HG02763 (cell line): ENCODE data around the gene CHN2.

Experiments
- ATAC-seq: cut with Tn5 transposase; IDR thresholded peaks from one replicate; pipeline ENCODE4 v1.9.1; 2021; ENCODE audit warnings: mild to moderate bottlenecking, moderate library complexity; ENCODE audit not compliant: unreplicated experiment

CHN2 gene

DNA sequence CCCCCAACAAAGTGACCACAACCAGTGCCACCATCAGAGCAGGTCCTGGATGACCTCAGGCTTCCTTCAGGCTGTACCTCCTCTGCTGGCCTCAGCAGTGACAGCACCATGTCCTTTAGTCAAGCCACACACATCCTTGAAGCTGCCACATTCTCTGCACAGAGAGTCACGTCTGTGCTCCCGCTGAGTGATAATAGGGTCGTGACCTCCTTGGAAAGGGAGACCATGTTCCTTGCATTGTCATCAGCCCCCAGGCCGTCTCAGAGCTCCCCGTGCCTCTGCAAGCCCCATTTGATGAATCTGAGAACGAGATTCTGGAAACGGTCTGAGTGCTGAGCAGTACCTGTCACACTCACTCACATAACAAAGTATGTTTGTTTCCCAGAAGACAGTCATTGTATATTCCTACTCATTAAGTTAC is 262.6 kb downstream of the CHN2 start:
- ATAC-seq, result no peak

GRCh38 chr7:29457565-29458011 is 263.0 kb downstream of the CHN2 start:
- no peak for ATAC-seq

DNA sequence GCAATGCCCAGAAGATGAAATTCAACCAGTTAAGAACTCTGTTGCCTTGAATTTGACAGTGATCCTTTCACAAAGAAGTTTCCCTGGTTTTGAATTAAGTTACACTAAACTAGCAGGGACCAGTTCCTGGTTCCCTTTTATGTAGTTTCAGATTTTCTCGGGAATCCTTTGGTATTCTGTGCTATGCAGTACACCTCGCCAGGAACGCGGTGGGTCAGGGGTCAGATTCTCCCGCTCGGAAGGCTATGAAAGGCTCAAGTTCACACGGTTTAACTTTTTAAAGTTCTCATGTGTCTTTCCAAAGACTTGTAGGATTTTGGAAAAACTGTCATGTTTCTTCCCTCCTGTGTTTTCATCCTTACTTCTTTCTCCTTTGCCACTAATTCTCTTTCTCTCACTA is 264.4 kb downstream of the CHN2 start:
- no peak for ATAC-seq

DNA sequence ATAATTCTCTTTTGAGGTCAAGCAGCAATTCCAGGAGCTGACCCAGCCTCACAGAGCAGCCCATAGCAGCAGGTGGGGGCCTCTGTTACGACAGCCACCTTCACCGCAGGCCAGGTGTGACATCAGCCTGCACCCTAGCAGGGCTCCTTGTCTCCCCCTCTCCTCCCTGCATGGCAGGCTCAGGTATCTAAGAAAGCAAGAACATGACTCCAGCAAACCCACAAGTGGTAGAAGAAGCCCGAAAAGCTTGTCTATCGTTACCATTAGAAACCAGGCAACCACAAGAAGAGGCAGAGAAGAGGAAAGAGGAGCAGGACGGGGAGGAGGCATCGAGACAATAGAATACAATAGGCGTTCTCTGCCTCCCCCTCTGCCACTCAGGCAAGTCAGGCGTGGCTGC is 265.0 kb downstream of the CHN2 start:
- ATAC-seq, result no peak

- no peak for ATAC-seq
These were observed 267.4 kb downstream of the CHN2 start for GRCh38 chr7:29461996-29462395.

DNA sequence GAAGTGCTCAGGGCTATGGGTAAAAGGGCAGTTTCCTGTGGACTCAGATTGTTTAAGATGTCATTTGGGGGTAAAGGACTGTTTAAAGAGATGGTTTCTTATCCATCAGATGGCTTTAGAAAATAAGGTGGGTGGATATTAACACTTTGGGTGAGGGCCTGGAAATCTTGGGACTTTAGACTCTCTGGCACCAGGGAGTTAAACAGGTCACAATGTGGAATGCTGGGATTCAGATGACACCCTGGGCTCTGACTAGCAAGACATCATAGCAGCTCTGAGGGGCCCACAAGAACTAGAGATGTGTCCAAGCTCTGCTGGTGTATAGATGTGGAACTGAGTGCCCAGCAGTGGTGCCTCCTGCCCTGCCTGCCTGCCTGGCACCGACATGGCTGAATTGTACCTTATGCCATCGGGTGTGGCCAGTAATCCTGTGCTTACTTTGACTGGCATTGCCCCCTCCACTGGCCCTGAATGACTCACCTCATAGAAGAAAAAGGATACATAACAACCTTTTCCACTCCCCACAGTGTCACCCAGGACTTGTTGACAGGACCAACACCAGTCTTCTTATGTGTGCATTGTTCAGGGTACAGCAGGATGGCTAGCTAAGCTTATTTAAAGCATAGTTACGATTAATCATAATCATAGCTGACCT is 269.1 kb downstream of the CHN2 start:
- ATAC-seq, result no peak

DNA sequence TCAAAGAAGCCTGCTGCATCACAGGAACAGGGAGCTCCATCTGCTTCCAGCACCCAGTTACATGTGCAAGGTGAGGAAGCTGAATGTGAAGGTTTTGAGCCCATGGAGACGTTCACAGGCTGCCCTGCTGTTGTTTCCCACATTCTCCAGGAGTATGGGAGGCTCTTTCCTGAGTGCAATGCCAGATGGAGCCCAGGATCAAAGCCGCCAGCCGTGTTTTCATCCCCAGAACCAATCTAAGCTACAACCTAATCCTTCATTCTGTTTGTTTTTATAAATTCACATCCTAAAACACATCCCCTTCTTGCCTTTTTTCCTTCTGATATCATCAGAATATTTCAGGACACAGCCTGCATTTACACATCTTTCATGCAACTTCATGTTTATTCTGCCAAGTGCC is 270.2 kb downstream of the CHN2 start:
- ATAC-seq, result no peak

DNA sequence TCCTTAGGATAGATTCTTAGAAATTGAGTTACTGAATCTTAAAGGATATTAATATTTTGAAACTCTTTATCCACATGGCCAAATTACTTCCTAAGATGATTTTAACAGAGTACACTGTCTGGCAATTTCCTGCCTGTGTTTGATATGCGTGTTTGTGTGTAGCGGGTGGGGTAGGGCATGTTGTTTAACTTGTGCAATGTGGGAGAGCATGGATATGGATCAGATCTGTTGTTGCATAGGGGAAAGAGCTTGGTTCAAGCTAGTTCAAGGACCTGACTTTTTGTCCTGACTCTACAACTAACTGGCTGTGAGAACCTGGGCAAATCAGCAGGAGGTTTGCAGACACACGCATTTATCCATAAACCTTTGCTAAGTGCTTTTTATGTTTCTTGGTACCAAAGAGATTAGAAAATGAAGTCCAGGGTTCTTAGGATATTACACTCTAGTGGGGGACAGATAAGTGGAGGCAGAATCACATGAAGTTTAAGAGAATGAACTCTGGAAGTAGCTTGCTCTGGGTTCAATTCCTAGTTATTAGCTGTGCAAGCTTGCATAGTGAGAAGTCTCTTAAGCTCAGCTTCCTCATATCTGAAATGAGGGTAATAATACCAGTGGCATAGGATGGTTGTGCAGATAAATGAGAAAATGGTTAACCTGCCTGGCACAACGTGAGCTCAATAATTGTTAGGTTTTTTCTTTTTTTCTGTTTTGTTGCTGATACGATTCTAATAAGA is 272.8 kb downstream of the CHN2 start:
- ATAC-seq, result no peak

- ATAC-seq, result no peak
These were observed 273.6 kb downstream of the CHN2 start for GRCh38 chr7:29468196-29468595.

DNA sequence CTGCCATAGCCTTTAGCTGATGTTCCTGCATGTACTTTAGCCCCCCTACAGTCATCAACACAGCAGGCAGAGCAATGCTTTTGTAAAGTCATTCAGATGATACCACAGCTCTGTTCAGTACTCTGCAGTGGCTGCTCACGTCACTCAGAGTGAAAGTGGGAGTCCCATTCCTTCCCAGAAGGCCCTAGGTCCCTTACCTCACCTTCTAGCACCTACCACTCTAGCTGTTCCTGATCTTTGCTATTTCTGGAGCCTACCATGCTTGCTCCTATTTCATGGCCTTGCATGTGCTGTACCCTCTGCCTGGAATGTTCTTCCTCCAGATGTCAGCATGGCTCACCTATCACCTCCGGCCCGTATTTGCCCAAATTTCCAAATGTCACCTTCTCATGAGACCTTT is 274.7 kb downstream of the CHN2 start:
- no peak for ATAC-seq

DNA sequence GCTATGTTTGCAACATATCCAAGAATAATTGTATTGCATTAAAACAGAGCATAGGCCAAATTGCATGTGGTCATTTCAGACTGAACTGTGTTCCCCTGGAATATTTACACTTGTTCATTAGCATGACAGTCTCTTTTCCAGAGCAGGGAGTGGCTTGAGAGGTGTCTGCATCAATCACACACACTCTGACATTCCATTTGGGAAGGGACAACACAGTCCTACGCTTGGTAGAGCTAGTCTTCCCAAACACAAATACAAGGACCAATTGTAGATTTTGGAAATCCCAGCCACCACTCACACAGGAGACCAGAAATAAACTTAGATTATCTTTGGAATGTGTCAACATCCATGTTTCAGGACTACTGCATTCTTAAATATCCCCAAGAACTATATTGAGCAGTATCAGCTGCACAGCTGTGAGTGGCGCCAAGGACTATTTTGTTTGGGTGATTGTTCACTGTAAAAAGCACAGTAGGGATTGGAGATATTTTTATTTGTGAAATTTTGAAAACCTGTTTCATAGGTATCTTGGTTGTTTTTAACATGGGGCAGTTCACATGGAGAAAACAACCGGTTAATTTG is 275.5 kb downstream of the CHN2 start:
- ATAC-seq, result no peak

- no peak for ATAC-seq
These were observed 277.0 kb downstream of the CHN2 start for GRCh38 chr7:29471444-29472138.

GRCh38 chr7:29476916-29477315 is 282.3 kb downstream of the CHN2 start:
- ATAC-seq, result no peak

GRCh38 chr7:29478226-29478625 is 283.7 kb downstream of the CHN2 start:
- no peak for ATAC-seq

DNA sequence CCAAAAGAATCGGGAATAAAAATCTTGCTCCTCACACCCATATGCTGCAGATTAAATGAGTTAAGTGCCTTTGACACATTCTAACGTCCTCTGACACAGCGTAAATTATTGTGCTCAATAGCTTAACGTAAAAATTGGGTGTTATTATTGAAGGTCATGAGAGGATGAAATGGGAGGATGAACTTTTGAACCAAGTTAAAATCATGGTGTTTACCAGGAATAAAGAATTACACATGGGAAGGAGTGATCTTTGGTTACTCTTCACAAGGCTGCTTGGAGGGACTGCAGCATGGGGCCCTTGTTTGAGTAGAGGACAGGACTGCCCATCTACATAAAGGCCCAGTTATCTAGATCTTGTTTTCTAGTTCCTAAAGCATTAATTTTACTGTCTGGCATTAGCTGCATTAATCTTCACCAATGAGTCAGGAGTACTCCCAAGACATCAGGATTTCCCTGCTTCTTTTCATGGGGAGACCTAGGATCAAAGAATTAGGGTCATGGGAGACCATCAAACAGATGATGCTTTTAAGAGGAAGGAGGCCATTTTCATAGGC is 284.2 kb downstream of the CHN2 start:
- no peak for ATAC-seq

DNA sequence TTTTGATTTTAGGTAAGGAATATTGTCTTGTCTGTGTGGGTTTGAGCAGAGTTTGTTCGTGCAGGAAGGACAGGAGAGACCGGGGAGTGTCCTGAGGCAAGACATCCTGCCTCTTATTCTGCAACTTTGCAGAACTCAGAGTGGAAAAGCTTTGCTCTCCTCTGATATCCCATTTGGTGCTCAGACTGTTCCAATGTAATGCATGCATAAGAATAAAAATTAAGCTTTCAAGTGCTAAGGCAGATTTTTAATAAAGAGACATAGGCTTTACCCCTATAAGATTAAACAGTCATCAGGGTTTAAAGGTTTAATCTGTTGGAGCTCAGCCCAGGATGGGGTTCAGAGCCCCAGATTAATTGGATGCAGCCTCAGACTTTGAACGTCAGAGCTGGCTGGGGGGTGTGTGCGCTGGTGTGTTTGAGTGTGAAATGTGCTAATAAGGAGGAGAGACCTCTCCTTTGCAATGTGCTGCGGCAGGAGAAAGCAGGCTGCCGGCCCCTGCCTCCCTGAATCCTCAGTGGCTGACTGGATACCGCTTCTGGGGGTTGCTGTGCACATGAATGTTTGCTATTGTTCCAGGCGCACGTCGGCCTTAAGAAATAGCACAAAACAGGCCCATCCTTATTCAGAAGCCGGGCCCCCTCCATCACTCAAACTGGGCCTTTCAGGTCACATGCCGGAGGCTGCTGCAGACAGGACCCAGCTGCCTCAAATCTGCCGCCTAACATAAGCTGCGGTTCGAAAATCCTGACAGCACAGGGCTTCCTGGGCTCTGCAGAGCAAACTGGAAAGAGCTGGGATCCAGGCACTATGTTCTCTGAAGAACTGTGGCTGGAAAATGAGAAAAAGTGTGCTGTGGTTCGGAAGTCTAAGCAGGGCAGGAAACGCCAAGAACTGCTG is 285.0 kb downstream of the CHN2 start:
- no peak for ATAC-seq

- no peak for ATAC-seq
These were observed 285.9 kb downstream of the CHN2 start for GRCh38 chr7:29480451-29480850.

GRCh38 chr7:29480934-29481651 is 286.5 kb downstream of the CHN2 start:
- ATAC-seq, result no peak

DNA sequence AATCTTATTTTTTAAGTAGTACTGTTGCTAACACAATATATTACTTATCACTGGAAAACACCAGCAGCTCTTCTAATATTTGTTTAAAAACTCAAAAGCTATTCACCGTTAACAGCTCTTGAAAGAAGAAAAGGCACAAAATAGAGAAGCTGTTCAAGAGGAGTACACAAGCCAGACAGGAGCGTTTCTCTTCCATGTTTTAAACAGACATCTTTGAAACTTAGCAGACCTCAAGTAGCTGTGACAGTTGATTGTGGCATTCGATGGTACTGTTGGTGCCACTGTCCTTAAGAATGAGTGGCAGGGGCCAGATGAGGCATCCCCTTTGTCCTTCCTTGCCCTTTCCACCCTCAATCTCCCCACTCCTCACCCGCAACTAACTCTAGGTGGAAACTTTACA is 287.5 kb downstream of the CHN2 start:
- no peak for ATAC-seq
